Stimulated activated CD8-positive, alpha-beta memory T cell treated with anti-CD3 and anti-CD28 coated beads, Interleukin-12 subunit alpha, Interleukin-12 subunit beta, amount 100 ng/mL, for 1 hour (primary cell): ENCODE measurements around the gene LUC7L3.
"Not testable (repeated sequence)": the region's sequence is repeated elsewhere in the genome, so short reads cannot be mapped to it uniquely, and the experiment has no call there.

Source experiments
- DNase-seq: peaks from one replicate; pipeline ENCODE4 v3.0.0-alpha.2; 2020; ENCODE audit warnings: low read depth

Gene LUC7L3

GRCh38 chr17:50710025-50710424 is 9.4 kb upstream of the LUC7L3 start:
- no peak for DNase-seq

- DNase-seq = no peak
Observed at GRCh38 chr17:50710650-50711049, 8.8 kb upstream of the LUC7L3 start.

- DNase-seq = no peak
Observed at GRCh38 chr17:50712641-50713040, 6.8 kb upstream of the LUC7L3 start.

- no peak for DNase-seq
Observed at GRCh38 chr17:50715471-50715870, 3.9 kb upstream of the LUC7L3 start.

GRCh38 chr17:50719924-50720794 is 756 bp downstream of the LUC7L3 start:
- DNase-seq = no peak

GRCh38 chr17:50721194-50722010 is 2.0 kb downstream of the LUC7L3 start:
- DNase-seq = no peak

GRCh38 chr17:50722746-50723145 is 3.3 kb downstream of the LUC7L3 start:
- DNase-seq = no peak

- DNase-seq = not testable (repeated sequence)
Observed at GRCh38 chr17:50724622-50725021, 5.2 kb downstream of the LUC7L3 start.

GRCh38 chr17:50725769-50726655 is 6.6 kb downstream of the LUC7L3 start:
- no peak for DNase-seq

GRCh38 chr17:50728112-50728429 is 8.7 kb downstream of the LUC7L3 start:
- no peak for DNase-seq

GRCh38 chr17:50728881-50729765 is 9.7 kb downstream of the LUC7L3 start:
- no peak for DNase-seq

GRCh38 chr17:50731575-50732460 is 12.4 kb downstream of the LUC7L3 start:
- no peak for DNase-seq

GRCh38 chr17:50735287-50735686 is 15.9 kb downstream of the LUC7L3 start:
- no peak for DNase-seq

- no peak for DNase-seq
Observed at GRCh38 chr17:50737118-50737698, 17.8 kb downstream of the LUC7L3 start.

- DNase-seq = no peak
Observed at GRCh38 chr17:50739098-50739497, 19.7 kb downstream of the LUC7L3 start.

- no peak for DNase-seq
Observed at GRCh38 chr17:50745631-50746030, 26.2 kb downstream of the LUC7L3 start.

- DNase-seq = no peak
Observed at GRCh38 chr17:50749245-50749644, 29.8 kb downstream of the LUC7L3 start.

- DNase-seq = no peak
Observed at GRCh38 chr17:50754521-50754920, 35.1 kb downstream of the LUC7L3 start.

- DNase-seq = no peak
Observed at GRCh38 chr17:50758524-50758923, 39.1 kb downstream of the LUC7L3 start.
